Activated CD4-positive, alpha-beta T cell treated with anti-CD3 and anti-CD28 coated beads, Interleukin-2, amount 10 ng/mL, durations not matched to agents 7 days and 5 days (primary cell): ENCODE data around the gene SOAT2. TPM values are rescaled to one million over a fixed set of nuclear protein-coding genes. Genes with fewer than 3 reads are reported as not detected.
"Not testable (repeated sequence)": the region's sequence is repeated elsewhere in the genome, so short reads cannot be mapped to it uniquely, and the experiment has no call there.

Experiments used
- CTCF ChIA-PET: fragments of 350-600 bp; sonication (Branson Sonifier 250); formaldehyde crosslinking; loops from one replicate; lab custom pipeline; 2021; ENCODE audit warnings: antibody characterized with exemption; lab: Charles Lee
- POLR2A ChIA-PET: fragments of 350-600 bp; sonication (Branson Sonifier 250); formaldehyde crosslinking; loops from one replicate; lab custom pipeline; 2021; ENCODE audit warnings: antibody characterized with exemption; lab: Charles Lee
- DNase-seq: peaks from one replicate; pipeline ENCODE4 v3.0.0-alpha.2; 2020
- H3K27ac Mint-ChIP-seq: one replicate; pipeline ENCODE4 v1.8.0; 2021; ENCODE audit warnings: mild to moderate bottlenecking, moderate library complexity, mixed read lengths
- H3K27me3 Mint-ChIP-seq: one replicate; pipeline ENCODE4 v1.8.0; 2021; ENCODE audit warnings: mixed read lengths
- H3K36me3 Mint-ChIP-seq: one replicate; pipeline ENCODE4 v1.8.0; 2021; ENCODE audit warnings: low read depth, mixed read lengths
- H3K4me1 Mint-ChIP-seq: one replicate; pipeline ENCODE4 v1.8.0; 2021; ENCODE audit warnings: mixed read lengths
- H3K4me3 Mint-ChIP-seq: one replicate; pipeline ENCODE4 v1.8.0; 2021; ENCODE audit warnings: mild to moderate bottlenecking, moderate library complexity, mixed read lengths
- H3K9me3 Mint-ChIP-seq: one replicate; pipeline ENCODE4 v1.8.0; 2021; ENCODE audit warnings: mixed read lengths
- total RNA-seq, 2 experiments: library from RNA; stranded (reverse); gene quantifications; one replicate each; pipeline ENCODE4 v1.2.3, GENCODE V29; 2021

Gene SOAT2
- total RNA-seq, 2 experiments from 2014 or later, result 1.0 to 1.7 TPM

GRCh38 chr12:53094796-53095595 is 8.3 kb upstream of the SOAT2 start:
- POLR2A ChIA-PET, H3K36me3 Mint-ChIP-seq, H3K27ac Mint-ChIP-seq, DNase-seq, H3K4me3 Mint-ChIP-seq, H3K9me3 Mint-ChIP-seq: not testable (repeated sequence)
- CTCF ChIA-PET, result interaction anchor here (1.5 to 9.6 kb wide), 3 partner anchors 16 to 31 kb away, joined by 4 to 99 read pairs (median 13); partner anchors contain the start of gene SPRYD3
- Mint-ChIP-seq H3K27me3 (peaks cover 38% of the 10 kb centered on the region), H3K4me1 (peaks cover 33% of the 10 kb centered on the region)

DNA sequence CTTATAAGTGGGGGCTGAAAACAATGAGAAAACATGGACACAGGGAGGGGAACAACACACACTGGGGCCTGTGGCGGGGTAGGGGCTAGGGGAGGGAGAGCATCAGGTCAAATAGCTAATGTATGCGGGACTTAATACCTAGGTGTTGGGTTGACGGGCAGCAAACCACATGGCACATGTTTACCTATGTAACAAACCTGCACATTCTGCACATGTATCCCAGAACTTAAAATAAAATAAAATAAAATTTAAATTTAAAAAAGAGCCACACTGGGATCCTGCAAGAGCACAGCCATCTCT is 7.7 kb upstream of the SOAT2 start:
- H3K4me1 Mint-ChIP-seq, result peaks cover 36% of the 10 kb centered on the region
- H3K9me3 Mint-ChIP-seq, H3K27ac Mint-ChIP-seq, H3K4me3 Mint-ChIP-seq, POLR2A ChIA-PET, DNase-seq, H3K36me3 Mint-ChIP-seq: not testable (repeated sequence)
- H3K27me3 Mint-ChIP-seq, result peaks cover 36% of the 10 kb centered on the region
- CTCF ChIA-PET, result interaction anchor here (9.6 kb wide), 1 partner anchor 32 kb away, joined by 99 read pairs; no protein-coding TSS in a partner anchor

GRCh38 chr12:53096089-53096741 is 7.1 kb upstream of the SOAT2 start:
- Mint-ChIP-seq H3K9me3 (no peaks in the 10 kb centered on the region), H3K27me3 (peaks cover 33% of the 10 kb centered on the region), H3K27ac (no peak overlapping the region), H3K4me3 (no peak overlapping the region), H3K36me3 (no peaks in the 10 kb centered on the region), H3K4me1 (peaks cover 40% of the 10 kb centered on the region)
- no peak for DNase-seq
- ChIA-PET CTCF (interaction anchor here (9.6 kb wide), 1 partner anchor 32 kb away, joined by 99 read pairs; no protein-coding TSS in a partner anchor), POLR2A (no interaction called here)

GRCh38 chr12:53096759-53097158 is 6.5 kb upstream of the SOAT2 start:
- no peak for DNase-seq
- ChIA-PET CTCF (interaction anchor here (9.6 kb wide), 1 partner anchor 33 kb away, joined by 99 read pairs; no protein-coding TSS in a partner anchor), POLR2A (no interaction called here)
- no peaks in the 10 kb centered on the region for H3K36me3 Mint-ChIP-seq
- H3K27me3 Mint-ChIP-seq, result peaks cover 30% of the 10 kb centered on the region
- no peaks in the 10 kb centered on the region for H3K9me3 Mint-ChIP-seq
- H3K4me3 Mint-ChIP-seq, result peak overlapping the region; percentile 65
- no peak overlapping the region for H3K27ac Mint-ChIP-seq
- H3K4me1 Mint-ChIP-seq, result peaks cover 43% of the 10 kb centered on the region

DNA sequence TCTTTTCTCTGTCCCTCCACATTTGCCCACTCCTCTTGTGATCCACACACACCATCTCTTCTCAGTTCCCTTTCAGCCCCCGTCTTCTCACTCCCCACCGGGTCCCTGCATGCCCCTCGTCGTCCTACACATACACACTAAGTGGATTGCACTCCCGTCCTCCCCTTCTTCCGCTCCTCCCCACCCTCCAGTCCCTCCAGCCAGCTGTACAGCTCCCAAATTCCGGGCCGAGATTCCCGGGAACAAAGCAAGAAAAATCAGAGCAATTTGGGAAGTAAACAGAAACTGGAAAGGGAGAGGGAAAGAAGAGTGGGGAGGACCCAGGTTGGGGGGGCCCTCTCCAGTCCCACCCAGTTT is 6.1 kb upstream of the SOAT2 start:
- H3K27me3 Mint-ChIP-seq, result peaks cover 30% of the 10 kb centered on the region
- no peak overlapping the region for H3K27ac Mint-ChIP-seq
- ChIA-PET POLR2A (no interaction called here), CTCF (interaction anchor here (0.9 to 9.6 kb wide), 3 partner anchors 13 to 52 kb away, joined by 4 to 99 read pairs (median 4); no protein-coding TSS in a partner anchor)
- H3K9me3 Mint-ChIP-seq, result no peaks in the 10 kb centered on the region
- no peak for DNase-seq
- H3K4me1 Mint-ChIP-seq, result peaks cover 47% of the 10 kb centered on the region
- peak overlapping the region; percentile 65 for H3K4me3 Mint-ChIP-seq
- no peaks in the 10 kb centered on the region for H3K36me3 Mint-ChIP-seq

GRCh38 chr12:53097564-53098353 is 5.5 kb upstream of the SOAT2 start, which contains the start of gene IGFBP6:
Gene IGFBP6, plus strand, starts transcription at chr12:53097667. Its CDS starts 51 bp downstream, at chr12:53097718.
- peak within 1 kb of the TSS; percentile 25 for H3K27ac Mint-ChIP-seq
- peak within 1 kb of the TSS; percentile 65 for H3K4me3 Mint-ChIP-seq
- ChIA-PET POLR2A (no interaction called here), CTCF (interaction anchor here (0.6 to 9.6 kb wide), 6 partner anchors 14 to 65 kb away, joined by 3 to 99 read pairs (median 4); no protein-coding TSS in a partner anchor)
- H3K4me1 Mint-ChIP-seq, result peaks cover 52% of the 10 kb centered on the region
- no peaks in the 10 kb centered on the region for H3K36me3 Mint-ChIP-seq
- H3K27me3 Mint-ChIP-seq, result peaks cover 28% of the 10 kb centered on the region
- DNase-seq, result peak; percentile 66
- no peaks in the 10 kb centered on the region for H3K9me3 Mint-ChIP-seq

GRCh38 chr12:53098354-53098981 is 4.8 kb upstream of the SOAT2 start:
- ChIA-PET POLR2A (no interaction called here), CTCF (interaction anchor here (0.6 to 9.6 kb wide), 17 partner anchors 9 to 169 kb away, joined by 3 to 99 read pairs (median 4); partner anchors contain the start of gene SPRYD3)
- DNase-seq, result no peak
- peak overlapping the region; percentile 25 for H3K27ac Mint-ChIP-seq
- no peaks in the 10 kb centered on the region for H3K9me3 Mint-ChIP-seq
- peak overlapping the region; percentile 60 for H3K4me3 Mint-ChIP-seq
- H3K4me1 Mint-ChIP-seq, result peaks cover 59% of the 10 kb centered on the region
- H3K27me3 Mint-ChIP-seq, result peaks cover 25% of the 10 kb centered on the region
- H3K36me3 Mint-ChIP-seq, result no peaks in the 10 kb centered on the region

- H3K27ac Mint-ChIP-seq, result peak overlapping the region; percentile 60
- DNase-seq, result peak; percentile 91
- CTCF ChIA-PET, result interaction anchor here (0.6 to 9.6 kb wide), 21 partner anchors 8 to 280 kb away, joined by 3 to 99 read pairs (median 4); partner anchors contain the start of gene SPRYD3
- POLR2A ChIA-PET, result no interaction called here
- H3K9me3 Mint-ChIP-seq, result no peaks in the 10 kb centered on the region
- no peaks in the 10 kb centered on the region for H3K36me3 Mint-ChIP-seq
- H3K27me3 Mint-ChIP-seq, result peaks cover 20% of the 10 kb centered on the region
- H3K4me1 Mint-ChIP-seq, result peaks cover 63% of the 10 kb centered on the region
- peak overlapping the region; percentile 18 for H3K4me3 Mint-ChIP-seq
Observed at GRCh38 chr12:53099071-53099882, 4.0 kb upstream of the SOAT2 start.

DNA sequence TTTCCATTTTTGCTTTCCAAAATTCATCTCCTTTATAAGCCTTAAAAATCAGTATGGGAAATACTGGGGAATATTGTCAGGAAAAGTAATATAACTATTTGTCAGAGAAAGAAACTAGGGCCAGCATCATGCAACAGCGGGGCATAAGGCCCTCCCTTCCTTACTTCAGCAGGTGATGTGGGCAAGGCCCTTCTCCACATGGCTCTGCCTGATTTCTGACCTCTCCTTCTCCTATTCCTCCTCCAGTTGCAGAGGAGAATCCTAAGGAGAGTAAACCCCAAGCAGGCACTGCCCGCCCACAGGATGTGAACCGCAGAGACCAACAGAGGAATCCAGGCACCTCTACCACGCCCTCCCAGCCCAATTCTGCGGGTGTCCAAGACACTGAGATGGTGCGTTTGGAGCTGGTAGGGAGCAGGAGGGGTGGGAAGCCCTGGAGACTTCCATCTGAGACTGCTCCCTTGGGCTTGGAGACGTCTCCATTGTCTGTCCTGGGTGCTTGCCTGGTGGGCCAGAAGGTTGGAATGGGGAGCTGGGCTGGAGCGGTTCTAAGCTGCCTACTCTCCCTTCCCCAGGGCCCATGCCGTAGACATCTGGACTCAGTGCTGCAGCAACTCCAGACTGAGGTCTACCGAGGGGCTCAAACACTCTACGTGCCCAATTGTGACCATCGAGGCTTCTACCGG is 2.7 kb upstream of the SOAT2 start:
- POLR2A ChIA-PET, result no interaction called here
- Mint-ChIP-seq H3K27ac (no peak overlapping the region), H3K36me3 (no peaks in the 10 kb centered on the region), H3K27me3 (peaks cover 16% of the 10 kb centered on the region), H3K4me1 (peaks cover 70% of the 10 kb centered on the region), H3K4me3 (no peak overlapping the region), H3K9me3 (no peaks in the 10 kb centered on the region)
- DNase-seq, result no peak
- CTCF ChIA-PET, result interaction anchor here (1.0 to 9.6 kb wide), 5 partner anchors 10 to 59 kb away, joined by 3 to 99 read pairs (median 5); no protein-coding TSS in a partner anchor

DNA sequence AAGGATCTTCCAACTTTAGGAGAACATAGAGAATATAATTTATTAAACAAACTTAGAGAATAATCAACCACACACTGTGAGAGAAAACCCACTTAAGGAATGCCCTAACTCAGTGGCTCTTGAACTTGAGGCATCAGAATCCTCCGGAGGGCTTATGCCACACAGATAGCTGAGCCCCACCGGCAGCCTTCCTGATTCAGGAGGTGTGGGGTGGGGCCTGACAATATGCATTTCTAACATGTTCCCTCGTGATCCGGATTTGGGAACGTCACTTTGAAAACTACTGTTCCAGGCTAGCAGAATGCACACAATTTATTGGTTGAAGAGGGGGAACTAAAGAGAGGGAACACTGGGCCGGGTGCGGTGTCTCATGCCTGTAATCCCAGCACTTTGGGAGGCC is 2.0 kb upstream of the SOAT2 start:
- peak overlapping the region; percentile 63 for H3K27ac Mint-ChIP-seq

More for the DNA sequence above, 2.0 kb upstream of the SOAT2 start:
- peaks cover 72% of the 10 kb centered on the region for H3K4me1 Mint-ChIP-seq
- ChIA-PET POLR2A (no interaction called here), CTCF (interaction anchor here (1.0 to 9.6 kb wide), 3 partner anchors 17 to 37 kb away, joined by 3 to 99 read pairs (median 6); no protein-coding TSS in a partner anchor)
- H3K36me3 Mint-ChIP-seq, result no peaks in the 10 kb centered on the region
- peaks cover 12% of the 10 kb centered on the region for H3K27me3 Mint-ChIP-seq
- no peak for DNase-seq
- no peaks in the 10 kb centered on the region for H3K9me3 Mint-ChIP-seq
- H3K4me3 Mint-ChIP-seq, result no peak overlapping the region
